GM18499 (cell line): ENCODE data around the gene ANAPC1.
"Not testable (repeated sequence)": the region's sequence is repeated elsewhere in the genome, so short reads cannot be mapped to it uniquely, and the experiment has no call there.

Experiments used
- ATAC-seq: cut with Tn5 transposase; IDR thresholded peaks from one replicate; pipeline ENCODE4 v1.9.1; 2021; ENCODE audit warnings: moderate number of reproducible peaks; ENCODE audit not compliant: insufficient read depth, unreplicated experiment

ANAPC1 gene

DNA sequence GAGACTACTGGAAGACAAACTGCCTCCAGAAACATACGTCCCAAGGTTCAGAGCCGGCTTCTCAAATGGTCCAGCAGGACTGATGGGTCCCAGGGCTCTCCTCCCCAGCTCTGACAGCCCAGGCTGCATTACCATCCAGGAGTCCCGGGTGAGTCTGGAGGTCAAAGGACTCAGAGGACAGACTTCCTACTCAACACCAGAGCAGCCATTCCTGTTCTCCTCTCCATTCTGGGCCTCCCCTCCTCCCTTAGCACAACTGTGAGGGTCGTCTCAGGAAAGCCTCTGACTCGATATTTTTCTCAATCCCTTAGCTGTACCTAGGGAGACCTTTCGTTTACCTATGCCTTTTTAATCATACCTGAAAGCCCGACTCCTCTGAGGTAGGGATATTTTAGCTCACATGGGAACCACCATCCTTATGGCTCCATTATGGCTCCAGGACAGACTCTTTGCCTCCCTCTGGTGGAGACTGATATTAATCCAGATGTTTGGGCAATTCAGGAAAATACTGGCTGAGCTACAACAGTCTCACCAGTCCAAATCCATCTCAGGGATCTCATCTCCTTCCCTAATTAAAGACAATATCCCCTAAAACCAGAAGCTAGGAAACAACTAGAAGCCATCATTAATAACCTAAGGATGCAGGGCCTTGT is 70.9 kb downstream of the ANAPC1 start:
- ATAC-seq = not testable (repeated sequence)

GRCh38 chr2:111790633-111791032 is 93.4 kb downstream of the ANAPC1 start:
- not testable (repeated sequence) for ATAC-seq

DNA sequence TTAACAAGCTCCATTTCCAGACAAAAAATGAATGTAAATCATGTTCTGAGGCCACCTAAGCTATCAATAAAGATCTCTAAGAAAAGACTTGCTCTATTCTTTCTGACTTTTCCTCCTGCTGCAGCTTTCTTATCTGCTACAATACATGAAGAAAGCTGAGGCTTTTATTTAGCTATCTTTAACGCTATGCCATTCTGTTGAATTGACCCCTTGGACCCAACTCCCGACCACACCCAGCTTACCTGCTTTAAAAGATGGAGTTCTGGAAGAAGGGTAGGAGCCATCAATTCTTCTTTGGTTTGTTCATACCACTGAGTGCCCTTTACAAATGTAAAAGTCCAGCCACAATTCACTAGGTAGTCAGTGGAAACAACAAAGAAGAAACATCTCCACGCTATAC is 99.9 kb downstream of the ANAPC1 start:
- not testable (repeated sequence) for ATAC-seq

DNA sequence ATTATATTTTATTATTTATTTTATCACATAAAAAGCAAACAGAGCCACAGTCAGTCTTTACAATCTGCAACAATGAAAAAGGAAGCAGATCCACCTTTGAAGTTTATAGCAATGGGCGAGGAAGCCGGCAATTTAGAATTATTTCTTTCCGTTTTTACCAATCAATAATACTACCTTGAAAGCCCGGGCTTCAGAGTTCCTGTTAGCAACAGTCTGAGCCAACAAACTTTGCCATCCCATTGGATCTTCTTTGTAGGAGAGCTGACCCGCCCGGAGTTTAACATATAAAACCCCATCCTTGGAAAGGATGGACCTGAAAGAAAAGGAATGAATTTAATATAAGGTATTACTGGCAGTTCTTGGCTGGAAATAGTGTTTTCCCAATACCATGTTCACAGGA is 101.8 kb downstream of the ANAPC1 start:
- ATAC-seq = not testable (repeated sequence)

GRCh38 chr2:111781443-111782094 is 102.4 kb downstream of the ANAPC1 start:
- ATAC-seq = not testable (repeated sequence)

- ATAC-seq = not testable (repeated sequence)
Measured at GRCh38 chr2:111777155-111777554, 106.8 kb downstream of the ANAPC1 start.

- not testable (repeated sequence) for ATAC-seq
Measured at GRCh38 chr2:111776296-111776695, 107.7 kb downstream of the ANAPC1 start.

DNA sequence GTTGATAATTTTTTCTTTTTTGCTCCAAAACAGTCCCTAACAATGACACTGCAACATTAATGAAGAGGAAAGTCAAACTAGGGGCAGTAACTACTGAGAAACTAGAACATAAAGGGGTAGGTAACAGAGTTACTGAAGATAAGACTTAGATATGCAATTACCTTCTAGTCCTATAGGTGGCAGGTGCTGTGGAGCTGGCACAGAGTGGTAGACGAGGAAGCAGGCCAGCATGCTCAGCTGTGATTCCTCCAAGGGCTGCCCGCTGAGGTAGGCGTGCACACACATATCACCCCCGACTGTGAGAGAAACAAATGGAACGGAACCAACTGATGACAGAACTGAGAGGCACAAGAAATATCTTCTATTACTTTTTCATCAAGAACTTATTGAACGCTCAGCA is 111.8 kb downstream of the ANAPC1 start:
- not testable (repeated sequence) for ATAC-seq

DNA sequence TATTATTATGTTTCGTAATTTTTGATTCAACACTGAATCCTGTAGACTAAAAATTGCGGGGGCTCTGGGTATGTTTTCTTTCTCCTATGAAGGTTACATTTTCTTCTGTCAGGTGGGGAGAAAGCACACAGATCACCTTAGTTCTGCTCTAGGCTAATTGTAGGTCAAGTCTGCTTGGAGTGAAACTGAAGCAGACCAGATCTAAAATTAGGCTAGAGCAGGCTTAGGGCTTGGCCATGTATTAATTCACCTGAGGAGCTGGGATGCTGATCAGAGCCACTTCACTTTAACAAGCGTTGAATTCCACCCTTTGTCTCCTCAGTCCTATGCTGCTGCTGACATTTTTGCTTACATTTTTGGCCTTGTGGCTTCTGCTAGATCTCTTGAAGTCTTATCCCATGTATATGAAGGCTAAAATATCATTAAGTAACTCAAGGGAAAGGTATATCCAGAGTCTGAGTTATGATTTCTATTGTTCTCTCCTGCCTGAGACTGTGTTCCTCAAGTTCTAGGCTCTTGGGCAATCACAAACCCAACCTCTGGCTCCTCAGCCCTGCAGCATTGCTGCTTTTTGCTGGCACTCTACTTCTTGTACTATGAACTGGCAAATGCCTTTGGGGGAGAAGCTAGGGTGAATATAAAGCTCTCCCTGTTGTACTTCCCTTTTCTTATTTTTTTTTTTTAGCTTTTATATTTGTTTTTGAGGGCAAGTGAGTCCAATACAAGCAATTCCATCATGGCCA is 112.9 kb downstream of the ANAPC1 start:
- ATAC-seq = not testable (repeated sequence)

DNA sequence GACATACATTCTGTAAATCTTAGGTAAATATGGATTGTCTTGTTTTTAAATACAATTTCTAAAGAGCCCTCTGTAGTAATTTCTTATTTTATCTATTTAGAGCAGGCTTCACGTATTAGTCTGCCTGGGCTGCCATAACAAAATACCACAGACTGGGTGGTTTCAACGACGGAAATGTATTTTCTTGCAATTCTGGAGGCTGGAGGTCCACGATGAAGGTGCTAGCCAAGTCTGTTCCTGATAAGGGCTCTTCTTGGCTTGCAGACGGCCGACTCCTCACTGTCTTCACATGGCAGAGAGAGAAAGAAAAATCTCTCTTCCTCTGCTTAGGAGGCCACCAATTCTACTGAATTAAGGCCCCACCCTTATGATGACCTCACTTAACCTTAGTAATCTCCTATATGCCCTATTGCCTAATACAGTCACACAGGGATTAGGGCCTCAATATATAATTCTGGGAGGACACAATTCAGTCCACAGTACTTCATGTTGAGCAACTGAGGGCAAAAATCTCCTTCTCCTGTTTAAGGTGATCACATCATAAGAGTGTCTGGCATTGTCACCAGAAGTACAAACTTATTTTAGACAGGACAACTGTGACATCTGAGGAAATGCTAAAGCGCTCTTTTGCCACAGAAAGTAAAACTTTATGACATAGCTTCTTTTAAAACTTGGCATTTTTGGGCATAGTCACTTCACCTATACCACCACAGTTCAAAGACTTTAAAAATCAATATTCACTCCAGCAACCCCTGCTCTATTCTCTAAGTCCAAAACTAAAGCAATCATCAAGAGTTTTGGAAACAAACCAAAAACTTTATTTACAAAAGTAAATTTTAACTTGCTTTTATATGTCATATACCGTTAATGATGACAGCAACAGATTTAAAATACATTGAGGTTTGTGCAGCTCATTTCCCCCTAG is 115.5 kb downstream of the ANAPC1 start:
- not testable (repeated sequence) for ATAC-seq

DNA sequence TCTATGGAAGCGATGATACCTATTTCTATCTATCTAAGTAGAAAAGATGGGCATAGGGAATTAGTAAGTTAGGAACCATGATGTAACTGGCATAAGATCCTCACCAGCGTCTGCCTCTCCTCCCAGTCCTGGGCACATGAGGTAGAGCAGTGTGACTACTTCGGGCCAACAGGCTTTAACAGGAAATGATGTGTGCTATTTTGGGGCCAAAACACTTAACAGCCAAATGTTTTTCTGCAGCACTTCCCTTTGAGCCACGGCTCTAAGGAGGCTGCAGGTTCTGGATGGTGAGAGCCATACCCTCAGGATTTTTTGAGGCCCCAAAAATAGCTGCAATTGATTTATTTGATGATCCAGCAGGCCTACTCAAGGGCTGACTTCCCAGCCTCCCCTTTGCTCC is 116.9 kb downstream of the ANAPC1 start:
- ATAC-seq = not testable (repeated sequence)

DNA sequence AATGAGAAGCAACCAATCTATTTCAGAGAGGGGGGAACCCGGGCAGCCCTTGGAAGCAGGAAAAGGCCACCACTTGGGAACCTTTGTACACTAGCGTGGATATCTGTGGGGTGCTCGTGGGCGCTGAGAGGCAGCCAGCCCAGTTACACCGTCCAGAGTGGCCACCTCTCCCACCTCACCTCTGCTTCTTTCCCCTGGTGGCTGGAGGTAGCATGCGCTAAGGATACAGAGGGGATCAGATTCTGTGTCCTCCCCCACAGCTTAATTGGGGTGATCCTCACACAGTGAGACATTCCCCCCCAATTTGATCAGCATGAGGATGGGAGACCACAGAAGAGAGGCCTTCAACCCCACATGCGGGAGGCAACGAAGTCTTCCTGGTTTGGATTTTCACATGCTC is 117.7 kb downstream of the ANAPC1 start:
- not testable (repeated sequence) for ATAC-seq

GRCh38 chr2:111764151-111764550 is 119.8 kb downstream of the ANAPC1 start:
- not testable (repeated sequence) for ATAC-seq

GRCh38 chr2:111760697-111761284 is 123.2 kb downstream of the ANAPC1 start:
- ATAC-seq = not testable (repeated sequence)

DNA sequence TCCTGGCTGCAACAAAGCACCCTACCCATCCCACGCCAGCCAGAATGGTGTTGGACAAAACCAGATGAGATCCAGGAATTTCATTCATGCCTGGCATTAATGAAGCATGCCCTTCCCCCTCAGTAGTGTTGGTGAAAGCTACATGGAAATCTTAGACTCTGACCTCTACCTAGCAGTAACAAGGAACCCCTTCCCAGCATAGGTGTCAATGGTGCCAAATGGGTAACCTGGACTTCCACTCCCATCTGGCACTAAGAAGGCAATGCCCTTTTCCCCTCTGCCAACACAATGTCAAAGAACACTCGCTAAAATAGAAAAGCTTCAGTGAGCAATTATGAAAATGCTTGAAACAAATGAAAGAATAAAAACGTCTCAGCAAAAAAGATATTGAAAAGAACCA is 131.5 kb downstream of the ANAPC1 start:
- not testable (repeated sequence) for ATAC-seq

GRCh38 chr2:111750641-111751040 is 133.4 kb downstream of the ANAPC1 start:
- not testable (repeated sequence) for ATAC-seq

GRCh38 chr2:111748429-111748828 is 135.6 kb downstream of the ANAPC1 start:
- ATAC-seq = not testable (repeated sequence)

- peak; percentile 96 for ATAC-seq
Measured at GRCh38 chr2:111747410-111748115, 136.4 kb downstream of the ANAPC1 start.

- ATAC-seq = not testable (repeated sequence)
Measured at GRCh38 chr2:111744751-111745150, 139.2 kb downstream of the ANAPC1 start.
